HS-5 (cell line): ENCODE measurements around the gene WDR81.
"Not testable (repeated sequence)": the region's sequence is repeated elsewhere in the genome, so short reads cannot be mapped to it uniquely, and the experiment has no call there.

Experiments used
- DNase-seq: peaks from one replicate; pipeline ENCODE4 v3.0.0-alpha.2; 2012; ENCODE audit warnings: low read depth

The WDR81 gene

DNA sequence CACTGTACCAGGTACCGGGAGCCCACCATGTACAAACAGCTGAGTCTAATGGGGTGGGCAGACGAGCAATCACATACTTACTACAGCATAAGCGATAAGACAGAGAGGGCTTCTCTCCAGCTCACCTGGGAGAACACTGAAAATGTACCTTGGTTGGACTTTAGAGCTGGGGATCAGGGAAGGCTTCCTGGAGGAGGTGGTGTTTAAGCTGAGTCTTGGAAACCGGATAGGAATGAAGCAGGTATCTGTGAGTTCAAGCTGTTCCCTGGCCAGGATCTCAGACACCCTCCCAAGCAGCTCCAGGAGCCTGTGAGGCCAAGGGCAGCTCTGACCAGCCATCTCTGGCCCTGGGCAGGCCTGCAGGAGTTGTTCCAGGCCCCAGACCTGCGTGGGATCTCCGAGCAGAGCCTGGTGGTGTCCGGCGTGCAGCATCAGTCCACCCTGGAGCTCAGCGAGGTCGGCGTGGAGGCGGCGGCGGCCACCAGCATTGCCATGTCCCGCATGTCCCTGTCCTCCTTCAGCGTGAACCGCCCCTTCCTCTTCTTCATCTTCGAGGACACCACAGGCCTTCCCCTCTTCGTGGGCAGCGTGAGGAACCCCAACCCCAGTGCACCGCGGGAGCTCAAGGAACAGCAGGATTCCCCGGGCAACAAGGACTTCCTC, 29.4 kb downstream of the WDR81 start:
- no peak for DNase-seq

DNA sequence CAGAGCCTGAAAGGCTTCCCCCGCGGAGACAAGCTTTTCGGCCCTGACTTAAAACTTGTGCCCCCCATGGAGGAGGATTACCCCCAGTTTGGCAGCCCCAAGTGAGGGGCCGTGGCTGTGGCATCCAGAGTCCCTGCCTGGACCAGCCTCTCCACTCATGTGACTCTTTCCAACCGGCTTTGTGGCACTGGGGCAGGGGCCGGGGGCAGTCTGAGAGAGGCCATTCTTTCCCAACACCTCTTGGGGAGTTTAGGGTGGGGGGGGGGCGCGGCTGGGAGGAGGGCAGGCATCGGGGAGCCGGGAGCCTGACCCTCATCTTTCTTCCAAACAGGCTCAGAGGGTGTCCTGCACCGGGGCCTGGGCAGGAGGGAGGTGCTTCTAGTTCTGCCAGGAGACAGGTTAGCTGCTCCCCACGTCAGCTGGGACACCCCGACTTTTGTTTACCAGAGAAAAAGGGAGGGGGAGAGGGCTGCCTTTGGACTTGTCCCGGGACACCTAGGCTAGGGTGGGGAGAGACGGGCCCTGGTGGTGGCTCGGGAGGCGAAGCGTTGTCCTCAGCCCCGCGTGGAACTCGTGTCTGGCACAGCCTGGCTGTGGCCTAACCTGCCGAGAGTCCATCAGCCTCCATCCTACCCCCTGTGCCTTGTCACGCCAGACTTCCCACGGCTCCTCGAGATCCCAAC, 30.1 kb downstream of the WDR81 start:
- DNase-seq, result no peak

DNA sequence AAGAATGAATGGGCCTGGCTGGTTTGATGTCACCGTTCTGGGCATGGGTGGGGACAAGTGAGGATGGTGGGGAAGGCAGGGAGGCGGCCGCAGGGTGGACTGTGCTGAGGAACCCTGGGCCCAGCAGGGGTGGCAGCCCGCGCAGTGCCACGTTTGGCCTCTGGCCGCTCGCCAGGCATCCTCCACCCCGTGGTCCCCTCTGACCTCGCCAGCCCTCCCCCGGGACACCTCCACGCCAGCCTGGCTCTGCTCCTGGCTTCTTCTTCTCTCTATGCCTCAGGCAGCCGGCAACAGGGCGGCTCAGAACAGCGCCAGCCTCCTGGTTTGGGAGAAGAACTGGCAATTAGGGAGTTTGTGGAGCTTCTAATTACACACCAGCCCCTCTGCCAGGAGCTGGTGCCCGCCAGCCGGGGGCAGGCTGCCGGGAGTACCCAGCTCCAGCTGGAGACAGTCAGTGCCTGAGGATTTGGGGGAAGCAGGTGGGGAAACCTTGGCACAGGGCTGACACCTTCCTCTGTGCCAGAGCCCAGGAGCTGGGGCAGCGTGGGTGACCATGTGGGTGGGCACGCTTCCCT, 30.8 kb downstream of the WDR81 start:
- no peak for DNase-seq

DNA sequence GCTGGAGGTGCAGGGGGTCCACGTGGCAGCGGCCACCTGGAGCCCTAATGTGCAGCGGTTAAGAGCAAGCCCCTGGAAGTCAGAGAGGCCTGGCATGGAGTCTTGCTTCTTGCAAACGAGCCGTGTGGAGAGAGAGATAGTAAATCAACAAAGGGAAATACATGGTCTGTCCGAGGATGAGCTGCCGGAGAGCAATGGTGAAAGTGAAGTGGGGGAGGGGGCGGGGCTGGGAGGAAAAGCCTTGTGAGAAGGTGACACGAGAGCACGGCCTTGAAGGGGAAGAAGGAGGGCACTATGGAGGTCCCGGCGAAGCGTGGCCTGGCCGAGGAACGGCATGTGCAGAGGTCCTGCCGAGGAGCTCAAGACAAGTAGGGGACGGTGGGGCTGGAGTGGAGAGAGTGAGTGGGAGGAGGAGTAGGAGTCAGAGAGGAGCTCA, 31.3 kb downstream of the WDR81 start:
- DNase-seq, result no peak

DNA sequence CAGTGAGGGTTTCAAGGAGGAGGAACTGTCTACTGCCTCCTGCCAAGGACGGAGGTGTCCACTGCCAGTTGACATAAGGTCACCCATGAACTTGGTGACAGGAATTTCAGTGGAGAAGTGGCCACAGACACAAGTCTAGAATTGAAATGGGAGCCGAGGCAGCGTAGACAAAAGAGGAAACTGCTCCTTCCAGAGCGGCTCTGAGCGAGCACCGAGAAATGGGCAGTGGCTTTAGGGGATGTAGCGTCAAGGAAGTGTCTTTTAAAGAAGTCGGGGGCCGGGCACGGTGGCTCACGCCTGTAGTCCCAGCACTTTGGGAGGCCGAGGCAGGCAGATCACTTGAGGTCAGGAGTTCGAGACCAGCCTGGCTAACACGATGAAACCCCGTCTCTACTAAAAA, 34.3 kb downstream of the WDR81 start:
- DNase-seq, result no peak

DNA sequence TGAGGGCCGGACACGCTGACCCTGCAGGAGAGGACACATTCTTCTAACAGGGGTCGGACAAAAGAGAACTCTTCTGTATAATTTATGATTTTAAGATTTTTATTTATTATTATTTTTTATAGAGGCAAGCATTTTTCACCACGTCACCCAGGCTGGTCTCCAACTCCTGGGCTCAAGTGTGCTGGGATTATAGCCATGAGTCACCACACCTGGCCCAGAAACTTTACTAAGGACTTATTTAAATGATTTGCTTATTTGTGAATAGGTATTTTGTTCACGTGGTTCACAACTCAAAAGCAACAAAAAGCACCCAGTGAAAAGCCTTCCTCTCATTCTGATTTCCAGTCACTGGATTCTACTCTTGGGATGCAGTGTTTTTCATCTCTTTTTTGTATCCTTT, 35.0 kb downstream of the WDR81 start:
- no peak for DNase-seq

DNA sequence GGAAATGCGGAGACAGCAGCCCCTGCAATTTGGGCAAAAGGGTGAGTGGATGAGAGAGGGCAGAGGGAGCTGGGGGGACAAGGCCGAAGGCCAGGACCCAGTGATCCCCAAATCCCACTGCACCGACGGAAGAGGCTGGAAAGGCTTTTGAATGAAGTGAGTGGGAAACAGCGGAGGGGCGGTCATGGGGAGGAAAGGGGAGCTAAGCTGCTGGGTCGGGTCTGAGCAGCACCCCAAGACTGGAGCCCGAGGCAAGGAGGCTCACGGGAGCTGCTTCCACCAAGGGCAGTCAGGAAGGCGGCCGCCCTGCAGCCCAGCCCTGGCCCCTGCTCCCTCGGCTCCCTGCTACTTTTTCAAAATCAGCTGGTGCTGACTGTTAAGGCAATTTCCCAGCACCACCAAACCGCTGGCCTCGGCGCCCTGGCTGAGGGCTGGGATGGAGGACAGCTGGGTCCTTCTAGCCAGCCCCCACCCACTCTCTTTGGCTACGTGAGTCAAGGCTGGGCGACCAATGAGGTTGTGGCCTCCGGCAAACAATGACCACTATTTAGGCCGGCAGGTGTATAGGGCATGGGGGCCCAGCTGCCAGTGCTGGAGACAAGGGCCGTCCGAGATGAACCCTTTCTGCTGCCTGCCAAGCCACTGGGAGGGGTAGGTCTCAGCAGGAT, 37.9 kb downstream of the WDR81 start:
- no peak for DNase-seq

DNA sequence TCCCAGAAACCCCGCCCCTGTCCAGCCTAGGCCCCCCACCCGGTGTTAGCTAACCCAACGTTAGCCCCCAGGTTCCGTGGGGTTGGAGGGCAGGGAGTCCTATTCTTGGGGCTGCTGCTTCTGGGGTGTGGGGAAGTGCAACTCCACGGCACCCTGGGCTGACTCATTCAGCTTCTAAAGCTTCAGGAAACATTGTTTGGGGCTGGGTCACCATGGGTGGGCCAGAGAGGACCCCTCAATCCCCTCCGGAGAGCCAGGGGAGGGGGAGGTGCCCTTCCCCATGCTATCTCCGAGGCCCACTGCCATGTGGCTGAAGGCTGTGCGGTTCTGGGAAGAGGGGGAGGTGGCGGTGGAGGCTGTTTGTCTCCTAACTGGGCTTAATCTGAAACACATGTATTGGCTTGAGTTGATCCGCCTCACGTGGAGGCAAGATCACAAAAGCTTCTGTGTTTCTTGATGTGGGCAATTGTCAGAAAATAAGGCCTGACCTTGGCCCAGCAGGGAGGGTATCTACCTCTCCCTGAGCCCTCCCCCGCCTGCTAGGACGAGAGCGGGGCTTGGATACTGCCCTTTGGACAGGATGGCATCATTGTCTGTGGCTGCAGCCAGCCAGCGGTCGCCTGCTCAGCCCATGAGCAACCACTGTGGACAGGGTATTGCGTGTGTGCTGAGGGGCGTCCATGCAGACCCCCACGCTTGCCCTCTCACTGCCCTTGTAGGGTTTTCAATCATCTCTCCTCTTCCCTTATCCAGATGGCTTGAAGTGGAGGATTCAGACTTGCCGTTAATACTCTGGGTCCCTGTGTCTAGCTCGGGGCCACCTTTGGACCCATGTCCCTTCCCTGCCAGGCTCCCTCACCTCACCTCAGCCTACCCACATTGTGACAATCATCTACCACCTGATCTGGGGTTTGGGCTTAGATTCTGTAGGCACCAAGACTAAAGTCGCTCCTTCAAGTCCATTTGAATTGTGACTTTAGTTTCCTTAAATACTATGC, 38.7 kb downstream of the WDR81 start:
- no peak for DNase-seq

DNA sequence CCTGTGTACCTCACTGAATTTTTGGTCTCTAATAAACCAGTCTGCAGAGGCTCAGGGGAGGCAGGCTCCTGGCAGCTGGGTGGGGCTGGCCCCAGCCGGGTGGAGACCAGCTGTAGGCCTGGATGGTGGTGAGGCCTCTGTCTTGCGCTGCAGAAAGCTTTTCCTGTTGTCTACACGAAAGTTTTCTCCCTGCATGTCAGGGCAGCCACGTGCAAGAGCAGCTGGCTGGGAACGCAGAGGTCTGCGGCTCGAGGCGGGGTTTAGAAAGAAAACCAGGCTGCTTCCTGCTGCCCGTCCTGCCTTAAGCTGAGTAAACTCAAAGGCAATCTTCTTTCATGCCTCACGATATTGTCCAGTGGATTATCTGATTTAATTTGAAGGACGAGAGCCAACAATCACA, 39.8 kb downstream of the WDR81 start:
- no peak for DNase-seq

DNA sequence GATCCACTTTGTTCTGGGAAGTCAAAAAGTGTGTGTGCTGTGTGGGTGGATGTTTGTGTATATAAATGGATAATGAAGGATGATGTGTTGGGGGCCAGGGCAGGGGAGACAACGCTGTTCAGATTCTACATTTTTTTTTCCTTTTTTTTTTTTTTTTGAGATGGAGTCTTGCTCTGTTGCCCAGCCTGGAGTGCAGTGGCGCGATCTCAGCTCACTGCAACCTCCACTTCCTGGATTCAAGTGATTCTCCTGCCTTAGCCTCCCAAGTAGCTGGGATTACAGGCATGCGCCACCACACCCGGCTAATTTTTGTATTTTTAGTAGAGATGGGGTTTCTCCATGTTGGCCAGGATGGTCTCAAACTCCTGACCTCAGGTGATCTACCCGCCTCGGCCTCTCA, 40.2 kb downstream of the WDR81 start:
- not testable (repeated sequence) for DNase-seq

DNA sequence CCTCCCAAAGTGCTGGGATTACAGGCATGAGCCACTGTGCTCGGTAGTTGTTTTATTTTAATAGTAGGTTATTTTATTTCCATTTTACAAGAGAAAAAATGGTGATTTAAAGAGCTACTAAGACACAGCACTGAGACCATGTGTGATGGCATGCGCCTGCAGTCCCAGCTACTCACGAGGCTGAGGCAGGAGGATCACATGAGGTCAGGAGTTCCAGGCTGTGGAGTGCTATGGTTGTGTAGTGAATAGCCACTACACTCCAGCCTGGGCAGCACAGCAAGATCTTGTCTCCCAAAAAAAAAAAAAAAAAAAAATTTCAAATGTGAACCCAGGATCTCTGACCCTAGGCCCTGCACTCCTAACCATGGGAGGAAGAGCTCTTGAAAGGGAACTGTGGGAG, 41.1 kb downstream of the WDR81 start:
- DNase-seq, result no peak

DNA sequence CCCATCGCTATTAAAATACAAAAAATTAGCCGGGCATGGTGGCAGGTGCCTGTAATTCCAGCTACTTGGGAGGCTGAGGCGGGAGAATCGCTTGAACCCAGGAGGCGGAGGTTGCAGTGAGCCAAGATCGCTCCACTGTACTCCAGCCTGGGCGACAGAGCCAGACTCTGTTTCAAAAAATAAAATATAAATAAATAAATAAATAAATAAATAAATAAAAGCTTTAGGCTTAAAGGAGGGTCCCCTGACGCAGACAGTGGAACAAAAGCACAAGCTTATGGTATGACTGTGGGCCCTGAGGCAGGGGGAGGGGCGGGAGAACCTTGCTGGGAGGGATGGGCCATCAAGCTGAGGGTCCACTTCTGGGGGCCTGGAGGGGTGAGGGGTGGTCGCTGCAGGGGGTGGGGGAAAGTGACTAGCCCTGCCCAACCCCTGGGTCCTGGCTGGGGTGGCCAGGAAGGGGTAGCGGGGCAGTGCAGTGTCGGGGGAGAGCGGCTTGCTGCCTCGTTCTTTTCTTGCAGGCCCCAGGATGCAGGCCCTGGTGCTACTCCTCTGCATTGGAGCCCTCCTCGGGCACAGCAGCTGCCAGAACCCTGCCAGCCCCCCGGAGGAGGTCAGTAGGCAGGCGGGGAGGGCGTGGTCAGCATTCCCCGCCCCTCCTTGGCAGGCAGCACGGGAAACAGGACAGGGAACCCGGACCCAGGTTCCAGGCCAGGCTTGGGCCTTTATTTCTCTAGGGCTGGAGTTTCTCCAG, 42.1 kb downstream of the WDR81 start:
- no peak for DNase-seq

DNA sequence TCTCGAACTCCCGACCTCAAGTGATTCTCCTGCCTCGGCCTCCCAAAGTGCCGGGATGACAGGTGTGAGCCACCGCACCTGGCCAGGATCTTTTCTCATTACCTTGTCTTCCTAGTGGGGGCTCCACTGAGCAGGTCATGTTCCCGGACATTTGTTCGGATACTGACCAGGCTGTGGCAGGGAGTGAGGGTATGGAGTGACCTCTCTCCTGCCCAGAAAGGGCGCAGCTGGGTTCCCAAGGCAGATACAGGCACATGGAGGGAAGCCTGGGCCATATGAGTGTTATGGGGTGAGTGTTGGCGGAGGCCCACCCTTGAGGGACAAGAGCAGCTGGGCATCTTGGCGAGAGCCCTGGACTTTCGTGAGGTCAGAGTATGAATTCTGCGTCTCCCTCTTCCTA, 42.9 kb downstream of the WDR81 start:
- no peak for DNase-seq

DNA sequence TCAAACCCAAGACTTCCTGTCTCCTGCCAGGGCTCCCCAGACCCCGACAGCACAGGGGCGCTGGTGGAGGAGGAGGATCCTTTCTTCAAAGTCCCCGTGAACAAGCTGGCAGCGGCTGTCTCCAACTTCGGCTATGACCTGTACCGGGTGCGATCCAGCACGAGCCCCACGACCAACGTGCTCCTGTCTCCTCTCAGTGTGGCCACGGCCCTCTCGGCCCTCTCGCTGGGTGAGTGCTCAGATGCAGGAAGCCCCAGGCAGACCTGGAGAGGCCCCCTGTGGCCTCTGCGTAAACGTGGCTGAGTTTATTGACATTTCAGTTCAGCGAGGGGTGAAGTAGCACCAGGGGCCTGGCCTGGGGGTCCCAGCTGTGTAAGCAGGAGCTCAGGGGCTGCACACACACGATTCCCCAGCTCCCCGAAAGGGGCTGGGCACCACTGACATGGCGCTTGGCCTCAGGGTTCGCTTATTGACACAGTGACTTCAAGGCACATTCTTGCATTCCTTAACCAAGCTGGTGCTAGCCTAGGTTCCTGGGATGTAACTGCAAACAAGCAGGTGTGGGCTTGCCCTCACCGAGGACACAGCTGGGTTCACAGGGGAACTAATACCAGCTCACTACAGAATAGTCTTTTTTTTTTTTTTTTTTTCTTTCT, 45.4 kb downstream of the WDR81 start:
- no peak for DNase-seq

DNA sequence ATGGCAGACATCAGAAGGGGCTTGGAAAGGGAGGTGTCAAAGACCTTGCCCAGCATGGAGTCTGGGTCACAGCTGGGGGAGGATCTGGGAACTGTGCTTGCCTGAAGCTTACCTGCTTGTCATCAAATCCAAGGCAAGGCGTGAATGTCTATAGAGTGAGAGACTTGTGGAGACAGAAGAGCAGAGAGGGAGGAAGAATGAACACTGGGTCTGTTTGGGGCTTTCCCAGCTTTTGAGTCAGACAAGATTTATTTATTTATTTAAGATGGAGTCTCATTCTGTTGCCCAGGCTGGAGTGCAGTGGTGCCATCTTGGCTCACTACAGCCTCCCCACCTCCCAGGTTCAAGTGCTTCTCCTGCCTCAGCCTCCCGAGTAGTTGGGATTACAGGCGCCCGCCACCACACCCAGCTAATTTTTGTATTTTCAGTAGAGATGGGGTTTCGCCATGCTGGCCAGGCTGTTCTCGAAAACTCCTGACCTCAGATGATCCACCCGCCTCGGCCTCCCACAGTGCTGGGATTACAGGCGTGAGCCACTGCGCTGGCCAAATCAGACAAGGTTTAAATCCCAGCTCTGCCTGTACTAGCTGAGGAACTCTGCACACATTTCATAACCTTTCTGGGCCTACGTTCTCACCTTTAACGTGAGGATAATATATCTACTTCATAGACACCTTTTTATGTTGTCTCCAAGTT, 48.6 kb downstream of the WDR81 start:
- not testable (repeated sequence) for DNase-seq

DNA sequence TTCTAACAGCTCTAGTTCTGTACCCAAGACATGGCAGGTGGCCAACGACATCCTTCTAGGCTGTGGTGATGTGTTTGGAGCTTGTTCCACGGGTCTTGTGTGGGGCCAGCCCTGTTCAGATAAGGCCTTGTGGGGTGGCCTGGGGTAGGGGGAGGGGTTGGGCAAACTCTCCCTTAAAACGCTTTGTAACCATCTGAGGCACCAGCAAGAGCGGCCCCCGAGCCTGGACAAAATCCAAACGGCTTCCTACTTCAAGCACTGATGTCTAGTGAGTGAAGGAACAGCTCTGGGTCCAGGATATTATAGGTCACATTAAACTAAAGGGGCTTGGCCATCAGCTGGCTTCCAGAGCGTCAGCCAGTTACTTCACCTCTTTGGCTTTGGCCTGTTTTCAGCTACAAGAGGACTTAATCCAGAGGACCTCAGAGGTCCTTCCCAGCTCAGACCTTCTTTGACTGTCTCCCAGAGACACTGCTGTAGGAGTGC, 49.2 kb downstream of the WDR81 start:
- DNase-seq, result no peak

DNA sequence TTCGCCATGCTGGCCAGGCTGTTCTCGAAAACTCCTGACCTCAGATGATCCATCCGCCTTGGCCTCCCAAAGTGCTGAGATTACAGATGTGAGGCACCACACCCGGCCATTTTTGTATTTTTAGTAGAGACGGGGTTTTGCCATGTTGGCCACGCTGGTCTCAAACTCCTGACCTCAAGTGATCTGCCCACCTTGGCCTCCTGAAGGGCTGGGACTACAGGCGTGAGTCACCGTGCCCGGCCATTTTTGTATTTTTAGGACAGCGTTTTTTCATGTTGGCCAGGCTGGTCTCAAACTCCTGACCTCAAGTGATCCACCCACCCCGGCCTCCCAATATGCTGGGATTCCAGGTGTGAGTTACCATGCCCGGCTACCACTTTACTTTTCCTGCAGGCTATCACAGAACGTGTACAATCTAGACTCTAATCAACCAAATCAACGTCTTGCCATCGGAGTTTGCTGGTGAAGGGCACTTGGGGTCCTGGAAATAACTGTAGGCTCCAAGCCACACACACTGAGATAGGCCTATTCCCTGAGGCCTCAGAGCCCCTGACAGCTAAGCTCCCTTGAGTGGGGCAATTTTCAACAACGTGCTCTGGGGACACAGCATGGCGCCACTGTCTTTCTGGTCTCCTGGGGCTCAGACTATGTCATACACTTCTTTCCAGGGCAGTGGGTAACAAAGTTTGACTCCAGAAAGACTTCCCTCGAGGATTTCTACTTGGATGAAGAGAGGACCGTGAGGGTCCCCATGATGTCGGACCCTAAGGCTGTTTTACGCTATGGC, 50.1 kb downstream of the WDR81 start:
- no peak for DNase-seq

DNA sequence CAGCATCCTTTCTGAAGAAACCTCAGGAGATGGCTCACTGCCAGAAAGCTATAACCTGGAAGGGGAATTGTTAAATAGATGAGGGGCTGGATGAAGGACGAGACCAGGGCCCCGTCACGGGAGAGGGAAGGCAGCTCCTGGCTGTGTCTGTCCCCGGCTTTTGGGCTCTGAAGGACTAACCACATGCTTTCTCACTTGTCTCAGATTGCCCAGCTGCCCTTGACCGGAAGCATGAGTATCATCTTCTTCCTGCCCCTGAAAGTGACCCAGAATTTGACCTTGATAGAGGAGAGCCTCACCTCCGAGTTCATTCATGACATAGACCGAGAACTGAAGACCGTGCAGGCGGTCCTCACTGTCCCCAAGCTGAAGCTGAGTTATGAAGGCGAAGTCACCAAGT, 51.8 kb downstream of the WDR81 start:
- DNase-seq, result no peak

DNA sequence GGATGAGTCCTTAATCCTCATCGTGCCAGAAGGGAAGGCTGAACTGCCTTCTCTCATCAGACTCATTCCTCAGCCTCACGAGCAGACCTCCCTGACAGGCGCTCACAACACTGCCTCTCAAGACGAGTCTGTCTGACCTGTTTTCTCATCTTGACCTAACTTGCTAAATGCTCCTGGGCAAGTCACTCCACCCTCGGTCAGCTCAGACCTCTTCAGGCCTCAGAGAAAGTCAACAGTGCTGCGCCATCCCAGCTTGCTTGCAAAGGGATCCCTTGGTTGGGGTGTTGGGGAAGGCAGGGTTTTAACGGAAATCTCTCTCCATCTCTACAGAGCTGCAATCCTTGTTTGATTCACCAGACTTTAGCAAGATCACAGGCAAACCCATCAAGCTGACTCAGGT, 52.4 kb downstream of the WDR81 start:
- DNase-seq, result no peak
